NB4 (cell line): ENCODE data around the gene HDAC7.

Source experiments
- DNase-seq: peaks from one replicate; pipeline ENCODE4 v3.0.0; 2010; ENCODE audit warnings: low read depth
- H3K4me3 ChIP-seq: one replicate; pipeline ENCODE4 v1.5.1; 2011; ENCODE audit warnings: mild to moderate bottlenecking, low read depth, low read length, moderate library complexity
- MYC ChIP-seq: IDR thresholded peaks from 2 replicates; pipeline ENCODE4 v1.6.1; 2011; ENCODE audit warnings: low read depth, low read length
- POLR2A ChIP-seq: IDR thresholded peaks from 2 replicates; pipeline ENCODE4 v1.6.1; 2011; ENCODE audit warnings: mild to moderate bottlenecking; ENCODE audit not compliant: insufficient read length; ENCODE audit errors: extremely low read depth
- TF ChIP-seq, protein P1 (sequence below): IDR thresholded peaks from one replicate; pipeline ENCODE4 v1.5.1; 2012; ENCODE audit warnings: low read depth, low read length
- TF ChIP-seq, protein P2 (sequence below): IDR thresholded peaks from 2 replicates; pipeline ENCODE4 v1.6.1; 2011; ENCODE audit warnings: low read depth, low read length

HDAC7 gene

DNA sequence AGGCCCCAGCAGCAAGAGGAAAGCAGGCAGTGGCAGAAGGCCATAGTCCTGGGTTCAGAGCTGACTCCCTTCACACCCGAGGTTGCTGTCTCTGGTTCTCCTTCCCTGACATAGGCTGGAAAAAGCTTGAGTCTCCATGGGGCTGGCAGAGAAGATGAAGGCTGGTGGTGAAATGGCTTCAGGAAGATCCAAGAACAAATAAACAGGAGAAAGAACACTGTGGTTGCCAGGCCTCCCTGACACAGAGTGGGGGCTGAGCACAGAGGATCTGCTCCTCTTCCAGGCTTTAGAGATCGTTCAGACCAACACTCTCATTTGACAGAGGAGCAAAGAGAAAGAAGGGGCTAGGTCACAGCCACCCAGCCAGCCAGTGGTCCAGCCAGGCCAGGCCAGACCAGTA lies 14.3 kb downstream of the HDAC7 start:
- TF ChIP-seq MYC = no peak
- TF ChIP-seq, protein P1, sequence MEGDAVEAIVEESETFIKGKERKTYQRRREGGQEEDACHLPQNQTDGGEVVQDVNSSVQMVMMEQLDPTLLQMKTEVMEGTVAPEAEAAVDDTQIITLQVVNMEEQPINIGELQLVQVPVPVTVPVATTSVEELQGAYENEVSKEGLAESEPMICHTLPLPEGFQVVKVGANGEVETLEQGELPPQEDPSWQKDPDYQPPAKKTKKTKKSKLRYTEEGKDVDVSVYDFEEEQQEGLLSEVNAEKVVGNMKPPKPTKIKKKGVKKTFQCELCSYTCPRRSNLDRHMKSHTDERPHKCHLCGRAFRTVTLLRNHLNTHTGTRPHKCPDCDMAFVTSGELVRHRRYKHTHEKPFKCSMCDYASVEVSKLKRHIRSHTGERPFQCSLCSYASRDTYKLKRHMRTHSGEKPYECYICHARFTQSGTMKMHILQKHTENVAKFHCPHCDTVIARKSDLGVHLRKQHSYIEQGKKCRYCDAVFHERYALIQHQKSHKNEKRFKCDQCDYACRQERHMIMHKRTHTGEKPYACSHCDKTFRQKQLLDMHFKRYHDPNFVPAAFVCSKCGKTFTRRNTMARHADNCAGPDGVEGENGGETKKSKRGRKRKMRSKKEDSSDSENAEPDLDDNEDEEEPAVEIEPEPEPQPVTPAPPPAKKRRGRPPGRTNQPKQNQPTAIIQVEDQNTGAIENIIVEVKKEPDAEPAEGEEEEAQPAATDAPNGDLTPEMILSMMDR = no peak
- TF ChIP-seq, protein P2, sequence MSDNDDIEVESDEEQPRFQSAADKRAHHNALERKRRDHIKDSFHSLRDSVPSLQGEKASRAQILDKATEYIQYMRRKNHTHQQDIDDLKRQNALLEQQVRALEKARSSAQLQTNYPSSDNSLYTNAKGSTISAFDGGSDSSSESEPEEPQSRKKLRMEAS = no peak
- TF ChIP-seq POLR2A = no peak
- H3K4me3 ChIP-seq = no peak overlapping the region
- no peak for DNase-seq

GRCh38 chr12:47804171-47804570 lies 15.5 kb downstream of the HDAC7 start:
- DNase-seq = no peak
- TF ChIP-seq, protein P1 = no peak
- no peak for TF ChIP-seq POLR2A
- TF ChIP-seq, protein P2 = no peak
- H3K4me3 ChIP-seq = no peak overlapping the region

GRCh38 chr12:47803191-47803875 lies 16.4 kb downstream of the HDAC7 start:
- no peak overlapping the region for H3K4me3 ChIP-seq
- DNase-seq = peak; percentile 52

GRCh38 chr12:47802312-47802711 lies 17.4 kb downstream of the HDAC7 start:
- no peak overlapping the region for H3K4me3 ChIP-seq
- peak; percentile 64 for DNase-seq
- TF ChIP-seq MYC = no peak
- TF ChIP-seq, protein P1 = peak; percentile 70

More at GRCh38 chr12:47803191-47803875, 16.4 kb downstream of the HDAC7 start:
- TF ChIP-seq, protein P1 = no peak
- no peak for TF ChIP-seq POLR2A
- TF ChIP-seq, protein P2 = no peak
- no peak for TF ChIP-seq MYC

GRCh38 chr12:47801904-47802246 lies 17.8 kb downstream of the HDAC7 start:
- no peak for DNase-seq
- TF ChIP-seq MYC (no peak), POLR2A (no peak)
- TF ChIP-seq, protein P1 = no peak
- TF ChIP-seq, protein P2 = no peak
- no peak overlapping the region for H3K4me3 ChIP-seq
